ENCODE data around the gene APBB2.
"Not testable (repeated sequence)": the region's sequence is repeated elsewhere in the genome, so short reads cannot be mapped to it uniquely, and the experiment has no call there.

Gene APBB2

GRCh38 chr4:40927074-40927473 lies 287.3 kb downstream of the APBB2 start:
- DNase-seq = no peak

GRCh38 chr4:40924793-40925117 lies 289.6 kb downstream of the APBB2 start:
- no peak for DNase-seq

DNA sequence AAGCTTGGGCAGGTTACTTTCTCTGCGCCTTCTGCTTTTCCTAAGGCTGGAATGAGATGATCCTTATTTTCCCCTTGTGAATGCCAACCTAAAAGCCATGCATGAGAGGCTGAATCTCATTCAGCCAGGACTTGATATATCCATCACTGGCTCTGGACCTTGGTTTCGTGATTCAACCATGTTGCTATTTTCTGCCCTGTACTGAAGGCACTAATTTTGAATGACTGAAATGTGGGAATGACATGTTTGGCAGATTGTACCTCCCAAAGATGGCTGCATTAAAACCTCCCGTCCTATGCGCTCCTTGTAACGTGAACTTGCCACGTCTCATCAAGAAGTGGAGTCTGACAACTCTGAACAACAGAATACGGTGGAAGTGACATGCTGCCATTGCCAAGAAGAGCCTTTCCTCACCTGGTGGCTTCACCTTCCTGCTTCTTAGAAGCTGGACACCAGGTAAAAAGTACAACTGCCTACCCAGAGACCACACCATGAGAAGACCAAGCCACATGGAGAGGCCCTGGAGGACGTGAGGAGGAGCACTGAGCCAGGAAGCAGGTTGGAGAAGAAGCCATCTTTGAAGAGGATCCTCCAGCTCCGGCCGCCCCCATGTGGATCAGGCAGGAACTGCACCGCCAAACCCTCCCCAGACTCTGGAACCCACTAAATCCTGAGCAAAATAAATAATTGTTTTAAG lies 290.1 kb downstream of the APBB2 start:
- peak; percentile 39 for DNase-seq

- no peak for DNase-seq
These were observed 290.8 kb downstream of the APBB2 start for GRCh38 chr4:40923316-40924095.

- not testable (repeated sequence) for DNase-seq
These were observed 294.4 kb downstream of the APBB2 start for GRCh38 chr4:40919976-40920375.

DNA sequence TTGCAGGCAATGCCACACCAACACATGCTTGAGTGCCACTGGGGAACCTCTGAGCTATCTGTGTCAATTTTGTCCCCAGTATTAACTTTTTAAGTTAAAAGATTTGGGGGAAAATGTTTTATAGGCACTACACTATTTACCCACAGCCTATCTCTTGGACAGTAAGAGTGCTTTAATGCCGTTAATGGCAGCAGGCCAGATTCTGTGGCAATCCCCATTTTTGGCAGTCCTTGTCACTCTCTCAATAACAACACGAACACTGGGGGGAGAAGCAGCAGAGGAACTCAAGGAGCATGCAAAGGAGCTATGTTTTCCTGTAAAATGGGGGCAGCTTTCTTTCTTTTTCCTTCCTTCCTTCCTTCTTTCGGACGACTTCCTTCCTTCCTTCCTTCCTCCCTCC lies 296.0 kb downstream of the APBB2 start:
- no peak for DNase-seq

DNA sequence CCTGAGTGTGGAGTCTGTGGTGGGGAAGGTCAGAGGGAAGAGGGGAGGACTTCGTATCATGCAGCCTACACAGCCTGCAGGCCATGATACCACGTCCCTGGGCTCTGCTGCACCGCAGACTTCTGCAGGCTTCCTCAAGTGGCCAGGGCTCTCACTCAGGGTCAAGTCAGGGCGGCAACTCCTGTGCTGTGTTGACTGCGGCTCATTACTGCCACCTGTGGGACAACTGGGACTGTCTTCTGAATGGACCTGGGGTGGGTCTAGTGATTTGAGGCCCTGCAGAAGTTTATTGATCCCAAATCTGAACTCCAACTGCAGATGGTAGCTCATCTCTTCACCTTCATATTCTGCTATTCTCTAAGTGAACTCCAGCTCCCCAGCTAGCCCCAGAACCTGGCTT lies 297.5 kb downstream of the APBB2 start:
- DNase-seq = no peak

DNA sequence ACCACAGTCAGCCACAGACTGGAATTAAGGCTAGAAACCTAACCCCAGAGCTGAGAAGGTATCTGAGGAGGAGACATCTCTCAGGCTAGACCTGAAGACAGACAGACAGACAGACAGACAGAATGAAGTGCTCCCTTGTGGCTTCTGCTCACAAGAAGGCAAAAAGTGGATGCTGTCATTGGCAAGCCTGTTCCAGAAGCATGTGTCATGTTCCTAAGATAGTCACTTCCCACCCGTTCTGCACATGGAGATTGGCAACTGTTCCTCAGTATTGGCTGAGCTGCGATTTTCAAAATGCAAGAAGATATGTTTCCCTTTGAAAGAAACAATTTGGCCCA lies 298.2 kb downstream of the APBB2 start:
- DNase-seq = no peak

- peak; percentile 75 for DNase-seq
These were observed 298.8 kb downstream of the APBB2 start for GRCh38 chr4:40915318-40916217.

DNA sequence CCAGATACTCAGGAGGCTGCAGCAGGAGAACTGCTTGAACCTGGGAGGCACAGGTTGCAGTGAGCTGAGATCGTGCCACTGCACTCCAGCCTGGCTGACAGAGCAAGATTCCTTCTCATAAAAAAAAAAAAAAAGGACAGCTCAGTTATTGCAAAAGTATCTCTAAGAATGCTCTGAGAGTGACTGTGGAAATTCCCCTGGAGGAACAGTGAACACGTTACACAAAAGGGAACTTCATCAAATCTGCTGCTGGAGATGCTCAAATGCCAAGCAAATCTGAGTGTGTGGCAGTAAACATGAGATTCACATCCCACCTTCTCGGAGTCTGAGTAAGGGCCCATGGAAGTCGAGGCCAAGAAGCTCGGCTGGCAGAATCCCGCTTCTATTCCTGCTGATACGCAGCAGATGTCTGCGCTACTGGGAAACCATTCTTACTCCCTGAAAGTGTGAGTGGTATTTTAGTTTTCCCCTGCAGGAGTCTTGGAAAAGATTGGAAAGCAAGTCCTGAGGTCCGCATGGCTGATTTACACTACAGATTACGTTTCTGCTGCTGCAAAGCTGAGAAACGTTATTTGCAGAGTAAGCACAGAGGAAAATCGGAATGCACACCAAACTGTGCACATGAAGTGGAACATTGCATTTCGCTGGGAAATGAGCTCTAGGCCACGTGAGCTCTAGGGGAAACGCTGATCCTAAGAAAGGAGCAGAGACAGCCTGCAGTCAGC lies 301.7 kb downstream of the APBB2 start:
- DNase-seq = no peak

DNA sequence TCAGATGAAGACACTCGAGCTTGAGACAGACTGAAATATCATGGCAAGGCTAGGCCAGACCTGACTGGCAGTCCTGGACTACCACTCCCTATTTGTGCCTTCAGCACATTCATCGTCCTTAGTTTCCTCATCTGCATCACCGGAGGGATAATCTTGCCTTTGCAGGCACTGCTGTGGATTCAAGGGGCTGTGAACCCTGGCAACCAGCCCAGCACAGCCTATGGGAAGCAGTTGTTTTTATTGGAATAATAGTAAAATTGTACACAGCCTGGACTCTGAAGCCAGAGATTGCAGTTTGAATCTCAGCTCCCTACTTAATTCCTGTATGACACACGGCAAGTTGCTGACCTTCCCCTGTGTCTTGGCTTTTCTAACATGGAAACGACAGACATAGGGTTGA lies 303.6 kb downstream of the APBB2 start:
- DNase-seq = no peak

- peak; percentile 34 for DNase-seq
These were observed 304.9 kb downstream of the APBB2 start for GRCh38 chr4:40909363-40909876.

- DNase-seq = peak; percentile 28
These were observed 305.5 kb downstream of the APBB2 start for GRCh38 chr4:40908702-40909362.

DNA sequence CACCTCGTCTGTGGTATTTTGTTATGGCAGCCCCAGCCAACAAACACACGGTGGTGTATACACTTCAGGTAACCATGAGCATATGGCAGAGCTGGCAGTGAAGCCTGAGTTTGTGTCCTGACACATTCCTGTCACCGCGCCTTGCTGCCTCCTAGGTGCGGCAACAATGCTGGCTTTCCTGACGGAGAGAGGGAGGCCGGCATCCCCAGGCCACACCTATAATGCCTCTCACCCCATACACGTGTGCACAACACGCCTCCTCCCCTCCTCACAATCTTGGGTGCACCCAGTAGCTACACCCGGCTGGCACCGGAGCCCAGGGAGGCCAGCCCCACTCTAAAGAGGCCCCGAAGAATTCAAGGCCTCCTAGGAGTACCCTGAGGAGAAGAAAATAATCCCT lies 306.0 kb downstream of the APBB2 start:
- DNase-seq = no peak

GRCh38 chr4:40905414-40905813 lies 308.9 kb downstream of the APBB2 start:
- DNase-seq = no peak

- not testable (repeated sequence) for DNase-seq
These were observed 313.8 kb downstream of the APBB2 start for GRCh38 chr4:40900531-40900930.

- peak; percentile 57 for DNase-seq
These were observed 316.7 kb downstream of the APBB2 start for GRCh38 chr4:40897557-40898203.

- no peak for DNase-seq
These were observed 323.6 kb downstream of the APBB2 start for GRCh38 chr4:40890764-40891163.

DNA sequence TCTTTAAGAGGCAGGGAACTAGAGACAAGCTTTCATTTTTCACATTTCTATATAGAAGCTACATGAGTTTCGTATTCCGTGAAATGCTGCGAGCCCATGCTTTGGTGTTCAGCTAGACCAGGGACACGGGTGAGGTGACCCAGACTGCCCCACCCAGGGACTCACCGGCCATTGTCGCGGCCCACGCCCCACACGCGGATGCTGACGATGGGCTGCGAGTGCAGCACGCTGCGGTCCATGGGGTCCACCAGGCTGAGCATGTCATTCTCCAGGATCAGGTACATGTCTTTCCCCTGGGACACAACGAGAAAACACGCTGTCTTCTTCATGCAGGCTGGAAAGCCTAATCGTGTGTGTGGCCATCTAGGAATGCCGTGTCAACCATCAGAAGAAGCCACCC lies 324.1 kb downstream of the APBB2 start:
- DNase-seq = no peak

DNA sequence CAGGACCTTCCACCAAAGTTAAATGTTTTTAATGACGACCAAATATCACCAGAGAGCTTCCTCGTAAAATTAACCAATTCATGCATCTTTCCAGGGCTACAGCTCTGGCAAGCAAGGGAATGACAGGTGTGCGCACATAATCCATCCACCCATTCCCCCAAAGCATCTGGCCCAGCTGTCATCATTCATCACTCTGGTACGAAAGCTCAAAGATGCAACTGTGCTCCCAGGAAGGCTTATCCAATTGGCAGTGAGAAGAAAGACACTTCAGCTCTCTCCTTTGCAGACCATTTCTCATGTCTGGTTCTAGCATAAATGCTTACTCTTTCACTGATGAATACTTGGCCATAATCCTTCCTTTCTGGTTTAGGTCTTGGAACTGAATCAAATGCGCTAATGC lies 325.4 kb downstream of the APBB2 start:
- no peak for DNase-seq

DNA sequence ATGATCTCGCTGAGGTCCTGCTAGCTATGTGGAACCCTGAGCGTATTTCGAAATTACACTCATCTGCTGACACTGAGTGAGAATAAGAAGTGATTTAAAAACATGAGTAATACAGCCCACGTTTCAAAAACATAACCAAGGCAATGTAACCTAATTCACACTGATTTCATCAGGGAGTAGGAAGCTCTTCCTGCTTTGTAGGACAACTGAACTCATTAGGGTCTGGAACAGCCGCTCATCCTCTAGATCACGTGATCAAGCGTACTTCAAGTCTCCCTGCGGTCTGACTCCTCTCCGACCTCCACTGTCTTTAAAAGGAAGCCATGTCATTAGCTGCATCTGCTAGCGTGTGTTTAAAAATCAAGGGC lies 326.6 kb downstream of the APBB2 start:
- no peak for DNase-seq
